Lower leg skin (tissue), 3 donors: ENCODE data around the gene BPIFB6.

Experiments used
- POLR2A ChIP-seq, 2 donors: fragments of 450-650 bp; IDR thresholded peaks; one replicate each; pipeline ENCODE4 v1.6.1; 2016 to 2017; ENCODE audit warnings: antibody characterized with exemption in 2 of 2, mild to moderate bottlenecking in 1 of 2, moderate library complexity in 1 of 2
- TF ChIP-seq, protein P1 (sequence below), 3 donors: fragments of 450-650 bp; IDR thresholded peaks; one replicate each; pipeline ENCODE4 v1.5.1; 2016; ENCODE audit warnings: antibody characterized with exemption in 3 of 3, mild to moderate bottlenecking in 3 of 3, moderate library complexity in 2 of 3

DNA sequence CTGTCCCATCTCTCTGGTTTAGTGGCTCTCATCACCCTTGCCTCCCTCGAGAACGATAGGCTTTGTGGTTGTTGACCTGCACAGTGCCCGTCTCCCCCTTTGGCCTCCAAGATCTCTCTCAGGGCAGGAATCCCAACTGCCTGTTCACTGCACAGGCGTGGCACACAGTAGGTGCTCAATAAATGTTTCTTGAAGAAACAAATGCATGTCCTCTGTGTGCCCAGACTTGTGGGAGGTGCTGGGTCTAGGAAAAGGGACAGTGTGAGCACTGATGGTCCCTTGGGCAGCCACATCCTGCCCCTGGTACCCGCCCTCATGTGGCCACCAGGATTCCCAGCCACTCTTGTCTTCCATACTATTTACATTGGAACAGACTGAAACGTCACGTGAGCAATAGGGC lies 2.6 kb upstream of the BPIFB6 start:
- TF ChIP-seq, protein P1, sequence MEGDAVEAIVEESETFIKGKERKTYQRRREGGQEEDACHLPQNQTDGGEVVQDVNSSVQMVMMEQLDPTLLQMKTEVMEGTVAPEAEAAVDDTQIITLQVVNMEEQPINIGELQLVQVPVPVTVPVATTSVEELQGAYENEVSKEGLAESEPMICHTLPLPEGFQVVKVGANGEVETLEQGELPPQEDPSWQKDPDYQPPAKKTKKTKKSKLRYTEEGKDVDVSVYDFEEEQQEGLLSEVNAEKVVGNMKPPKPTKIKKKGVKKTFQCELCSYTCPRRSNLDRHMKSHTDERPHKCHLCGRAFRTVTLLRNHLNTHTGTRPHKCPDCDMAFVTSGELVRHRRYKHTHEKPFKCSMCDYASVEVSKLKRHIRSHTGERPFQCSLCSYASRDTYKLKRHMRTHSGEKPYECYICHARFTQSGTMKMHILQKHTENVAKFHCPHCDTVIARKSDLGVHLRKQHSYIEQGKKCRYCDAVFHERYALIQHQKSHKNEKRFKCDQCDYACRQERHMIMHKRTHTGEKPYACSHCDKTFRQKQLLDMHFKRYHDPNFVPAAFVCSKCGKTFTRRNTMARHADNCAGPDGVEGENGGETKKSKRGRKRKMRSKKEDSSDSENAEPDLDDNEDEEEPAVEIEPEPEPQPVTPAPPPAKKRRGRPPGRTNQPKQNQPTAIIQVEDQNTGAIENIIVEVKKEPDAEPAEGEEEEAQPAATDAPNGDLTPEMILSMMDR (IDR thresholded peaks at IDR 0.05) = no peak
- no peak for TF ChIP-seq POLR2A (IDR thresholded peaks at IDR 0.05)
